Ovary (tissue), 3 donors: ENCODE data around the gene PLEKHH3.

Source experiments
- EP300 ChIP-seq: sonication (generic); formaldehyde crosslinking; IDR thresholded peaks from one replicate; pipeline ENCODE4 v1.6.1; 2017; ENCODE audit warnings: antibody characterized with exemption
- POLR2A ChIP-seq: fragments of 450-650 bp; IDR thresholded peaks from one replicate; pipeline ENCODE4 v1.6.1; 2017; ENCODE audit warnings: antibody characterized with exemption, mild to moderate bottlenecking, moderate library complexity
- TF ChIP-seq, protein P1 (sequence below), 3 donors: fragments of 450-650 bp in 2 of 3; fragments of 200-600 bp in 1 of 3; IDR thresholded peaks; one replicate each; pipeline versions ENCODE4 v1.5.1 to v1.8.0; 2016 to 2022; ENCODE audit warnings: antibody characterized with exemption in 3 of 3, mild to moderate bottlenecking in 1 of 3
- donor health status: DM: no; HTN: no; CAD: no.

GRCh38 chr17:42632949-42633444, 43.8 kb downstream of the PLEKHH3 start:
- no peak for TF ChIP-seq POLR2A
- TF ChIP-seq, protein P1, sequence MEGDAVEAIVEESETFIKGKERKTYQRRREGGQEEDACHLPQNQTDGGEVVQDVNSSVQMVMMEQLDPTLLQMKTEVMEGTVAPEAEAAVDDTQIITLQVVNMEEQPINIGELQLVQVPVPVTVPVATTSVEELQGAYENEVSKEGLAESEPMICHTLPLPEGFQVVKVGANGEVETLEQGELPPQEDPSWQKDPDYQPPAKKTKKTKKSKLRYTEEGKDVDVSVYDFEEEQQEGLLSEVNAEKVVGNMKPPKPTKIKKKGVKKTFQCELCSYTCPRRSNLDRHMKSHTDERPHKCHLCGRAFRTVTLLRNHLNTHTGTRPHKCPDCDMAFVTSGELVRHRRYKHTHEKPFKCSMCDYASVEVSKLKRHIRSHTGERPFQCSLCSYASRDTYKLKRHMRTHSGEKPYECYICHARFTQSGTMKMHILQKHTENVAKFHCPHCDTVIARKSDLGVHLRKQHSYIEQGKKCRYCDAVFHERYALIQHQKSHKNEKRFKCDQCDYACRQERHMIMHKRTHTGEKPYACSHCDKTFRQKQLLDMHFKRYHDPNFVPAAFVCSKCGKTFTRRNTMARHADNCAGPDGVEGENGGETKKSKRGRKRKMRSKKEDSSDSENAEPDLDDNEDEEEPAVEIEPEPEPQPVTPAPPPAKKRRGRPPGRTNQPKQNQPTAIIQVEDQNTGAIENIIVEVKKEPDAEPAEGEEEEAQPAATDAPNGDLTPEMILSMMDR (IDR thresholded peaks at IDR 0.05): no peak
- no peak for TF ChIP-seq EP300
